Hepatocyte (in vitro differentiated cells): ENCODE data around the gene MBTPS1.
A peak's percentile ranks its signal among the peaks of the same experiment; 100 is the strongest.

Source experiments
- EZH2 ChIP-seq: fragments of 200-600 bp; sonication (generic); IDR thresholded peaks from 2 replicates; pipeline ENCODE4 v1.6.1; 2016; ENCODE audit warnings: antibody characterized with exemption, mild to moderate bottlenecking, borderline replicate concordance
- EZH2phosphoT487 ChIP-seq: fragments of 200-600 bp; sonication (generic); IDR thresholded peaks from one replicate; pipeline ENCODE4 v1.6.1; 2018; ENCODE audit warnings: antibody characterized with exemption, mild to moderate bottlenecking, low read depth, moderate library complexity; ENCODE audit not compliant: unreplicated experiment, severe bottlenecking
- TF ChIP-seq, protein P1 (sequence below): fragments of 200-600 bp; sonication (generic); IDR thresholded peaks from 2 replicates; pipeline ENCODE4 v1.5.1; 2016; ENCODE audit warnings: antibody characterized with exemption, mild to moderate bottlenecking; ENCODE audit not compliant: poor library complexity

DNA sequence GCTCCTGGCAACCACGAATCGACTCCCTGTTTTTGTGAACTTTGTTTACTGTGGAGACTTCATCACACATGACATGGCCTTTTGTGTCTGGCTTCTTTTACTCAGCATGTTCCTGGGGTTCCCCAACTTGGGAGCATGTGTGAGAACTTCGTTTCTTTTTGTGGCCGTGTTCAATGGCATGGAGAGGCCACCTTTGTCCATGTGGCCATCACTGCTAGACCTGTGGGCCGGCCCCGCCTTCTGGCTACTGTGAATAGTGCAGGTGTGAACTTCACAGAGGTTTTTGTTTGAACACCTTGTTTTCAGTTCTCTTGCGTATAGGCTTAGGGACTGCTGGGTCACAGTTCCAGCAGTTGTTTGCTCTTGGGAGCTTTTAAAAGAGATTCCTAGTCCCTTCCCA, 68.5 kb downstream of the MBTPS1 start:
- TF ChIP-seq EZH2 = no peak
- no peak for TF ChIP-seq EZH2phosphoT487
- TF ChIP-seq, protein P1, sequence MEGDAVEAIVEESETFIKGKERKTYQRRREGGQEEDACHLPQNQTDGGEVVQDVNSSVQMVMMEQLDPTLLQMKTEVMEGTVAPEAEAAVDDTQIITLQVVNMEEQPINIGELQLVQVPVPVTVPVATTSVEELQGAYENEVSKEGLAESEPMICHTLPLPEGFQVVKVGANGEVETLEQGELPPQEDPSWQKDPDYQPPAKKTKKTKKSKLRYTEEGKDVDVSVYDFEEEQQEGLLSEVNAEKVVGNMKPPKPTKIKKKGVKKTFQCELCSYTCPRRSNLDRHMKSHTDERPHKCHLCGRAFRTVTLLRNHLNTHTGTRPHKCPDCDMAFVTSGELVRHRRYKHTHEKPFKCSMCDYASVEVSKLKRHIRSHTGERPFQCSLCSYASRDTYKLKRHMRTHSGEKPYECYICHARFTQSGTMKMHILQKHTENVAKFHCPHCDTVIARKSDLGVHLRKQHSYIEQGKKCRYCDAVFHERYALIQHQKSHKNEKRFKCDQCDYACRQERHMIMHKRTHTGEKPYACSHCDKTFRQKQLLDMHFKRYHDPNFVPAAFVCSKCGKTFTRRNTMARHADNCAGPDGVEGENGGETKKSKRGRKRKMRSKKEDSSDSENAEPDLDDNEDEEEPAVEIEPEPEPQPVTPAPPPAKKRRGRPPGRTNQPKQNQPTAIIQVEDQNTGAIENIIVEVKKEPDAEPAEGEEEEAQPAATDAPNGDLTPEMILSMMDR = peak; percentile 22
